Measurements from ENCODE around the gene PLEKHH3. TPM values are rescaled to one million over a fixed set of nuclear protein-coding genes. Genes with fewer than 3 reads are reported as not detected.
"Not testable (repeated sequence)": the region's sequence is repeated elsewhere in the genome, so short reads cannot be mapped to it uniquely, and the experiment has no call there.

PLEKHH3 gene
- total RNA-seq, 1 donor from 2014 or later: 49.6 TPM

DNA sequence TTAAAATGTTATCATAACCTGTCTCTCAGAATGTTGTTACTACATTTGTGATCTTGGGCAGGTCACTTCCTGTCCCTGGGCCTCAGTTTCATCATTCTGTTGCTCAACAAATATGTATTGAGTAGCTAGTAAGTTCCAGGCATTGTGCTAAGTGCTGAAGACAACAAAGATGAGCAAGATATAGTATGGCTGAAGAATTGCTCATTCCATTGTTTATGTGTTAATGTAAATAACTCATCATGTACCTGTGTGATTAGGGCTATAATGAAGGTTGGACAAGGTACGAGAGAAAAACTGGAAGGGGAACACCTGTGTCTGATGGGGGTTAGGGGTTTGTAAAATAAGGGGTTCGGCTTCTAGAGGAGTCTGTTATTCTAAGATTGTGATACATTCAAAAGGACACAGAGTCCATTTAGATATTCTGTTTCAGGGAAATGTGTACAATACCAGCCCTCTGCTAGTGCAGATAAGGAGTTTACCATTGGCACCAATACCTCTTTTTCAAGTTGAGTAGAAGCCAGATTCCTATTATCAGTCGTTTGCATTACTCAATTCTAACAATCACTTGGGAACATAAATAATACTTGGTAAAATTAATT, 47.3 kb downstream of the PLEKHH3 start:
- peak; percentile 81 for ATAC-seq

DNA sequence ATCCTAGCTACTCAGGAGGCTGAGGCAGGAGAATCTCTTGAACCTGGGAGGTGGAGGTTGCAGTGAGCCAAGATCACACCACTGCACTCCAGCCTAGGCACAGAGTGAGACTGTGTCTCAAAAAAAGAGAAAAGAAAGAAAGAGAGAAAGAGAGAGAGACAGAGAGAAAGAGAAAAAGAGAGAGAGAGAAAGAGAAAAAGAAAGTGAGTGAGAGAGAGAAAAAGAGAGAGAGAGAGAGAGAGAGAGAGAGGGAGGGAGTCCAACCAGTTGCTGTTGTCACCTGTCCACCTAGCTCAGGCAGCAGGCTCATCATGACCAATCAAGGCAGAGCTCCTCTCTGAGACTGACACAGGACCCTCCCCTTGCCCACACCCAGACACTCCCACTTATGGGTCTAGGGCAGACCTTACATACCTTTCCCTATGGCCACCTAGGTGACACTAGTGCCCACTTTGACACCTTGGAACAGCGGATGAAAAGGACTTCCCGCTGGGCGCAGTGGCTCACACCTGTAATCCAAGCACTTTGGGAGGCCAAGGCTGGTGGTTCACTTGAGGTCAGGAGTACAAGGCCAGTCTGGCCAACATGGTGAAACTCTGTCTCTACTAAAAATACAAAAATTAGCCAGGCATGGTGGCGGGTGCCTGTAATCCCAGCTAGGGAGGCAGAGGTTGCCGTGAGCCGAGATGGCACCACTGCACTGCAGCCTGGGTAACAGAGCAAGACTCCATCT, 49.6 kb downstream of the PLEKHH3 start:
- not testable (repeated sequence) for ATAC-seq

GRCh38 chr17:42623732-42624596, 52.8 kb downstream of the PLEKHH3 start:
- peak; percentile 93 for ATAC-seq

DNA sequence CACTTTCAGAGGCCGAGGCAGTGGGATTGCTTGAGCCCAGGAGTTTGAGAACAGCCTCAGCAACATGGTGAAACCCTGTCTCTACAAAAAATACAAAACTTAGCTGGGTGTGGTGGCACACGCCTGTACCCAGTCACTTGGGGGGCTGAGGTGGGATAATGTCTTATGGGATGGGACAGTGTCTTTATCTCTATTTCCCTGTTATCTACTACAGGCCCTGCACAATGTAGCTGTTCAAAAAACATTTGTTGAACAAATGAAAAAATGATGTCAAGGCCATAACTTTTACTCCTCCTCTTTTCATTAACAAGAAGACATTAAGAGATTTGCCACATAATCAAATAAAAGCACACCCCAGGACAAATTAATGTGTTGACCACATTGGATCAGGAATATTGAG, 53.5 kb downstream of the PLEKHH3 start:
- ATAC-seq: no peak

DNA sequence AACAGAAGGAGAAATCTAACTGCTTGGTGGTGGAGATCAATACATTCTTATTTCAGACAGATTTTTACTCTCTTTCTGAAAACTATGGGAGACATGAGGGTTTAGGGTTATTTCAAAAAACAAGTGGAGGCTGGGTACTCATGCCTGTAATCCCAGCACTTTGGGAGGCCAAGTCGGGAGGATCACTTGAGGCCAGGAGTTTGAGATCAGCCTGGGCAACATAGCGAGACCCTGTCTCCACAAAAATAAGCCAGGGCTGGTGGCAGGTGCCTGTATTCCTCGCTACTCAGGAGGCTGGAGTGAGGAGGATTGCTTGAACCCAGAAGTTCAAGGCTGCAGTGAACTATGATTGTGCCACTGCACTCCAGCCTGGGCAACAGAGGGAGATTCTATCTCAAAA, 54.8 kb downstream of the PLEKHH3 start:
- not testable (repeated sequence) for ATAC-seq

DNA sequence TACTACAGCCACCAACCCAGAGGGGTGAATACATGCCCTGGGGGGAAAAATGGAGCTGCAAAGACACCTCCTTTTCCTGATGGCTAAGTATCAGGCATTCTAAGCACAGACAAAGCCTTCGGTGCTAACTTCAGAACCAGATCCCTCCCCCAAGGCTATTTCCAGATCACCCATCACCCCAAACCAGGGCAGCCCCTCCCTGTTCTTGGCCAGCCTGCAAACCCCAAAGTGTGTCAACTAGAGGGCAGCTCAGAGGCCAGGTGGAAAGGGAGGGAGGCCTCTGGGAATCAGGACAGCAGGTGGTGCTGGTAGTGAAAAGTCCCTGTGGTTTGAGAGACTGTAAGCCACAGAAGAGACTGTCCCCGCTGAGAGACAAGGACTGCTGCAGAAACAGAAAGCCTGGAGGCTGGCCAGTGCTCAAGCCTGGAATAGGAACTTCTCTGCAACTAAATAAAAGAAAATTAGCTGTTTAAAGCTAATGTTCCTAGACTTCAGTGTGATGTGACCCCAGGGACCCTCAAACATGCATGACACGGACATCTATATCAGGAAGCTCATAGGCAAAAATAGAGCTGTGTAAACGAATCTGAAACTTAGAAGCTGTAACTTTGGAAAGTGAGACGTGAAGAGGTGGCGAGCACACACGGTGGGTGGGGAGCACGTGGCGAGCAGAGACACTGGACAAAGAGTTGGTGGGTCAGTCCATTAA, 58.2 kb downstream of the PLEKHH3 start:
- peak; percentile 71 for ATAC-seq

GRCh38 chr17:42617956-42618431, 58.8 kb downstream of the PLEKHH3 start:
- ATAC-seq: peak; percentile 13

Other genes with a start within 250 kb of the PLEKHH3 start
- 40.1 TPM for gene ATP6V0A1, start 218.1 kb downstream of the PLEKHH3 start, total RNA-seq
- gene NAGLU, start 140.8 kb downstream of the PLEKHH3 start, total RNA-seq: 13.3 TPM
- 15.7 TPM for gene HSD17B1, start 124.1 kb downstream of the PLEKHH3 start, total RNA-seq
- 67.4 TPM for gene COASY, start 114.8 kb downstream of the PLEKHH3 start, total RNA-seq
- gene MLX, start 109.9 kb downstream of the PLEKHH3 start, total RNA-seq: 33.8 TPM
- 2.9 TPM for gene PSMC3IP, start 99.3 kb downstream of the PLEKHH3 start, total RNA-seq
- 53.6 TPM for gene RETREG3, start 67.6 kb downstream of the PLEKHH3 start, total RNA-seq
- 44.4 TPM for gene TUBG1, start 67.3 kb downstream of the PLEKHH3 start, total RNA-seq
- gene TUBG2, start 17.7 kb downstream of the PLEKHH3 start, total RNA-seq: 7.3 TPM
- not detected for gene CCR10, start 4.8 kb upstream of the PLEKHH3 start, total RNA-seq
- gene CNTNAP1, start 5.5 kb upstream of the PLEKHH3 start, total RNA-seq: 1.3 TPM
- gene EZH1, start 68.0 kb upstream of the PLEKHH3 start, total RNA-seq: 14.4 TPM
- 4.5 TPM for gene RAMP2, start 84.2 kb upstream of the PLEKHH3 start, total RNA-seq
- 70.9 TPM for gene VPS25, start 96.5 kb upstream of the PLEKHH3 start, total RNA-seq
- gene WNK4, start 103.6 kb upstream of the PLEKHH3 start, total RNA-seq: 0.40 TPM
- gene COA3, start 121.7 kb upstream of the PLEKHH3 start, total RNA-seq: 104 TPM
- gene CNTD1, start 121.9 kb upstream of the PLEKHH3 start, total RNA-seq: not detected
- 77.2 TPM for gene BECN1, start 147.3 kb upstream of the PLEKHH3 start, total RNA-seq
- 96.6 TPM for gene PSME3, start 156.4 kb upstream of the PLEKHH3 start, total RNA-seq
- 0.44 TPM for gene AOC2, start 167.6 kb upstream of the PLEKHH3 start, total RNA-seq
- 5.7 TPM for gene AOC3, start 174.2 kb upstream of the PLEKHH3 start, total RNA-seq
- not detected for gene G6PC1, start 223.8 kb upstream of the PLEKHH3 start, total RNA-seq

Data from esophagus mucosa (tissue), 1 donor.